Kidney epithelial cell (primary cell): Measurements from ENCODE around the gene KLHL29. TPM values are rescaled to one million over a fixed set of nuclear protein-coding genes. Genes with fewer than 3 reads are reported as not detected.

Source experiments
- DNase-seq: peaks from one replicate; pipeline ENCODE4 v3.0.0-alpha.2; 2010; ENCODE audit warnings: low read depth
- H3K27me3 ChIP-seq: 2 replicates; pipeline ENCODE4 v1.6.0; 2011; ENCODE audit warnings: low read length; ENCODE audit not compliant: control insufficient read depth, insufficient read depth
- H3K36me3 ChIP-seq: 2 replicates; pipeline ENCODE4 v1.5.1; 2011; ENCODE audit warnings: low read length; ENCODE audit not compliant: control insufficient read depth, insufficient read depth
- H3K4me3 ChIP-seq: 2 replicates; pipeline ENCODE4 v1.5.1; 2011; ENCODE audit warnings: low read depth, mild to moderate bottlenecking, control low read depth, low read length
- CTCF ChIP-seq: IDR thresholded peaks from 2 replicates; pipeline ENCODE4 v1.5.1; 2011; ENCODE audit warnings: mild to moderate bottlenecking, moderate library complexity, low read length, control low read depth, inconsistent platforms; ENCODE audit not compliant: insufficient read depth, poor library complexity, severe bottlenecking
- total RNA-seq: library from RNA; depleted of rRNA; stranded (reverse); fragments of >200 nt; gene quantifications from 2 replicates; pipeline ENCODE4 v1.2.3, GENCODE V29; 2015

KLHL29 gene
- total RNA-seq, 1 donor from 2014 or later, result 12.4 TPM

- H3K36me3 ChIP-seq, result no peaks in the 10 kb centered on the region
- TF ChIP-seq CTCF, result no peak
- H3K27me3 ChIP-seq, result no peaks in the 10 kb centered on the region
- DNase-seq, result no peak
- H3K4me3 ChIP-seq, result no peak overlapping the region
These were observed 304.2 kb downstream of the KLHL29 start for GRCh38 chr2:23689131-23689700.

- no peak for DNase-seq
- Histone ChIP-seq H3K4me3 (no peak overlapping the region), H3K36me3 (no peaks in the 10 kb centered on the region), H3K27me3 (no peaks in the 10 kb centered on the region)
- no peak for TF ChIP-seq CTCF
These were observed 304.9 kb downstream of the KLHL29 start for GRCh38 chr2:23689891-23690290.

GRCh38 chr2:23690421-23691105 lies 305.6 kb downstream of the KLHL29 start:
- Histone ChIP-seq H3K4me3 (no peak overlapping the region), H3K36me3 (no peaks in the 10 kb centered on the region), H3K27me3 (no peaks in the 10 kb centered on the region)
- no peak for TF ChIP-seq CTCF
- DNase-seq, result no peak

- DNase-seq, result no peak
- TF ChIP-seq CTCF, result no peak
- H3K27me3 ChIP-seq, result no peaks in the 10 kb centered on the region
- no peaks in the 10 kb centered on the region for H3K36me3 ChIP-seq
- no peak overlapping the region for H3K4me3 ChIP-seq
These were observed 306.1 kb downstream of the KLHL29 start for GRCh38 chr2:23691106-23691470.

GRCh38 chr2:23691565-23691964 lies 306.6 kb downstream of the KLHL29 start:
- no peak for DNase-seq
- no peak for TF ChIP-seq CTCF
- Histone ChIP-seq H3K4me3 (no peak overlapping the region), H3K27me3 (no peaks in the 10 kb centered on the region), H3K36me3 (no peaks in the 10 kb centered on the region)

- no peaks in the 10 kb centered on the region for H3K36me3 ChIP-seq
- no peaks in the 10 kb centered on the region for H3K27me3 ChIP-seq
- DNase-seq, result no peak
- no peak overlapping the region for H3K4me3 ChIP-seq
- no peak for TF ChIP-seq CTCF
These were observed 307.3 kb downstream of the KLHL29 start for GRCh38 chr2:23692263-23692662.
